Measurements from ENCODE around the gene MYO1D. TPM values are rescaled to one million over a fixed set of nuclear protein-coding genes. Genes with fewer than 3 reads are reported as not detected.

The MYO1D gene
- total RNA-seq, 3 donors from 2014 or later: 166 to 495 (median 256) TPM

- H3K9me3 ChIP-seq: no peaks in the 10 kb centered on the region
- no peaks in the 10 kb centered on the region for H3K36me3 ChIP-seq (ENCODE audit: low read depth)
- DNase-seq (no peak), ATAC-seq (no peak)
- H3K4me1 ChIP-seq (ENCODE audit: low read depth): peaks cover 19% of the 10 kb centered on the region
- no peak overlapping the region for H3K4me3 ChIP-seq
- intact Hi-C loops (cut with DNase I, micrococcal nuclease): no loop called here
- no peak for TF ChIP-seq CTCF (IDR thresholded peaks at IDR 0.05)
Measured at GRCh38 chr17:32805029-32805976, 71.6 kb downstream of the MYO1D start.

- intact Hi-C loops (cut with DNase I, micrococcal nuclease): no loop called here
- no peak for TF ChIP-seq CTCF (IDR thresholded peaks at IDR 0.05)
- Histone ChIP-seq H3K9me3 (no peaks in the 10 kb centered on the region), H3K4me3 (no peak overlapping the region), H3K36me3 (ENCODE audit: low read depth) (no peaks in the 10 kb centered on the region), H3K4me1 (ENCODE audit: low read depth) (peaks cover 19% of the 10 kb centered on the region)
- DNase-seq: no peak
- no peak for ATAC-seq
Measured at GRCh38 chr17:32803544-32803943, 73.4 kb downstream of the MYO1D start.

GRCh38 chr17:32802306-32802705 is 74.6 kb downstream of the MYO1D start:
- ATAC-seq: no peak
- no peak for TF ChIP-seq CTCF (IDR thresholded peaks at IDR 0.05)
- intact Hi-C loops (cut with DNase I, micrococcal nuclease): no loop called here

GRCh38 chr17:32801641-32802040 is 75.3 kb downstream of the MYO1D start:
- TF ChIP-seq CTCF (IDR thresholded peaks at IDR 0.05): no peak
- intact Hi-C loops (cut with DNase I, micrococcal nuclease): no loop called here
- peaks cover 13% of the 10 kb centered on the region for H3K4me1 ChIP-seq (ENCODE audit: low read depth)
- ATAC-seq (peak; percentile 54), DNase-seq (no peak)
- no peak overlapping the region for H3K4me3 ChIP-seq
- H3K36me3 ChIP-seq (ENCODE audit: low read depth): no peaks in the 10 kb centered on the region
- no peaks in the 10 kb centered on the region for H3K9me3 ChIP-seq

More at GRCh38 chr17:32802306-32802705, 74.6 kb downstream of the MYO1D start:
- DNase-seq: no peak
- Histone ChIP-seq H3K4me1 (ENCODE audit: low read depth) (peaks cover 13% of the 10 kb centered on the region), H3K4me3 (no peak overlapping the region), H3K36me3 (ENCODE audit: low read depth) (no peaks in the 10 kb centered on the region), H3K9me3 (no peaks in the 10 kb centered on the region)

GRCh38 chr17:32801193-32801592 is 75.7 kb downstream of the MYO1D start:
- H3K36me3 ChIP-seq (ENCODE audit: low read depth): no peaks in the 10 kb centered on the region
- no peak for TF ChIP-seq CTCF (IDR thresholded peaks at IDR 0.05)
- no peaks in the 10 kb centered on the region for H3K9me3 ChIP-seq
- DNase-seq: no peak
- H3K4me1 ChIP-seq (ENCODE audit: low read depth): peaks cover 11% of the 10 kb centered on the region
- no peak overlapping the region for H3K4me3 ChIP-seq
- ATAC-seq: no peak
- intact Hi-C loops (cut with DNase I, micrococcal nuclease): no loop called here
